Measurements from ENCODE around the gene KRTCAP2.
"Not testable (repeated sequence)": the region's sequence is repeated elsewhere in the genome, so short reads cannot be mapped to it uniquely, and the experiment has no call there.

Gene KRTCAP2

DNA sequence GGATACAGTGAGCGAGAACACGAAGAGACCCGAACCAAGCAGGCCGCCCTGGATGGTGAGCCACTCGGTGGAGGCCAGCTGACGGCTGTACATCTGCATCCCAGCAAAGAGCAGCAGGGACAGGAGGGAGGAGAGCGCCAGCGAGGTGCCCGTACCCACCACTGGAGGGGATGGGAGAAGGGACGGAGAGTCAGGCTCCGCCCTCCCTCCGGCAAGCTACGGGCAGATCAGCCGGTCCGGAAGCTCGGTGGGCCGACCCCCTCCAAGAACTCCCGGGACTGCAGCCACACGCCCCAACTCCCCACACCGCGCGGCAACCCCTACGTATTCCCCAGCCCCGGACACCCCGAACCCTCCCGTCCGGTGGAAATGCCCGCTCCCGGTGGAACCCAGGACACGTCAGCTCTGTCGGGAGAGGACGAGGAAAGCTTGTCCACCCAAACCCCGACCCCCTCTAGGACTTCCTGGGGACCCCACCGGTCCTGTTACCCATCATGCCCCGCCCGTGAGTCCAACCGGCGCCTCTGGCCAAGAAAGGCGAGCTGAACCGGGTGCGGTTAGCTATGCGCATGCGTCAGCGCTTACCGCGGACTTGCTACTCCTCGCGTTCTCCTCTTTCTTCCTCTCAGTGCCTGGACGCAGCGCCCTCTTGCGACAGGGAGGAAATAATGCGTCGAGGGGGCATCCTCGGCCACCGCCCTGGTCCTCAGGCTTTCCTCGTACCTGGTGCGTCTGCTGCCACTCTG, at the start of gene KRTCAP2:
Gene KRTCAP2 (minus strand): TSS at position 573 of the 746 bp plus-strand sequence. CDS start 80 bp downstream, at position 493.
- Histone ChIP-seq H3K9me3 (ENCODE audit: control insufficient read depth in 1 of 2, low read length in 2 of 2) (no peaks in the 10 kb centered on the region), H3K4me3 (ENCODE audit: low read depth in 1 of 2, low read length in 2 of 2) (peak within 1 kb of the TSS; percentile 84 to 96), H3K27ac (ENCODE audit: low read depth, low read length) (peak within 1 kb of the TSS; percentile 77), H3K9ac (ENCODE audit: low read depth in 1 of 2, low read length in 2 of 2) (peak within 1 kb of the TSS; percentile 88 to 96), H3K4me1 (ENCODE audit: control insufficient read depth in 1 of 2, insufficient read depth in 2 of 2, low read length in 2 of 2) (peaks cover 28 to 42% of the 10 kb centered on the region in 2 donors), H3K27me3 (ENCODE audit: control insufficient read depth in 1 of 2, insufficient read depth in 2 of 2, low read length in 2 of 2) (no peaks in the 10 kb centered on the region), H3K36me3 (ENCODE audit: control insufficient read depth in 1 of 2, insufficient read depth in 2 of 2, low read length in 2 of 2) (peaks cover 0 to 19% of the 10 kb centered on the region in 2 donors)

DNA sequence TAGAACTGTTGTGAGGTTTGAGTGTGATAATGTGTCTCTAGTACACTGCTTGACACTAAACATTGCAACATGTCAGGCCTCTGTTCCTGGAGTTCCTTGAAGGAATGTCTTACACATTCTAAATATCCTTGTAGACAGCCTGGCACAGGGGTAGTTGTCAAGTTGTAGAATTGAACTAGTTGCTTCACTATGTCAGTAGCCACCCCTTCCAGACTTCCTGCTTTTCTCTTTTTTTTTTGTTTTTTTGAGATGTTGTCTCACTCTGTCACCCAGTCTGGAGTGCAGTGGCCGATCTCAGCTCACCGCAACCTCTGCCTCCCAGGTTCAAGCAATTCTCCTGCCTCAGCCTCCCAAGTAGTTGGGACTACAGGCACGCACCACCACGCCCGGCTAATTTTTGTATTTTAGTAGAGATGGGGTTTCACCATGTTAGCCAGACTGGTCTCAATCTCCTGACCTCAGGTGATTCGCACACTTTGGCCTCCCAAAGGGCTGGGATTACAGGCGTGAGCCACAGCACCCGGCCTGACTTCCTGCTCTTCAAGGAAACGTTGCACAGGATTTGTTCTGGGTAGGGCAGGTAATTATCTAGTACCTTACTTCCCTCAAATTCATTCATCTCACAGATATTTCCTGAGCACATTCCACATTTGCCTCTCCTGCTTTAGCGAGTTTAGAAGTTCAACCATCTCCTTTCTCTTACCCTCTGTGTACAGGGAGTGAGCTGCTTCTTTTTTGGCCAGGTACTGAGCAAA, 47.3 kb upstream of the KRTCAP2 start:
- H3K36me3 ChIP-seq (ENCODE audit: control insufficient read depth in 1 of 2, insufficient read depth in 2 of 2, low read length in 2 of 2); H3K27me3 ChIP-seq (ENCODE audit: control insufficient read depth in 1 of 2, insufficient read depth in 2 of 2, low read length in 2 of 2); H3K9me3 ChIP-seq (ENCODE audit: control insufficient read depth in 1 of 2, low read length in 2 of 2); H3K9ac ChIP-seq (ENCODE audit: low read depth in 1 of 2, low read length in 2 of 2); H3K27ac ChIP-seq (ENCODE audit: low read depth, low read length); H3K4me3 ChIP-seq (ENCODE audit: low read depth in 1 of 2, low read length in 2 of 2): not testable (repeated sequence)
- peaks cover 10% of the 10 kb centered on the region in 2 donors for H3K4me1 ChIP-seq (ENCODE audit: control insufficient read depth in 1 of 2, insufficient read depth in 2 of 2, low read length in 2 of 2)

DNA sequence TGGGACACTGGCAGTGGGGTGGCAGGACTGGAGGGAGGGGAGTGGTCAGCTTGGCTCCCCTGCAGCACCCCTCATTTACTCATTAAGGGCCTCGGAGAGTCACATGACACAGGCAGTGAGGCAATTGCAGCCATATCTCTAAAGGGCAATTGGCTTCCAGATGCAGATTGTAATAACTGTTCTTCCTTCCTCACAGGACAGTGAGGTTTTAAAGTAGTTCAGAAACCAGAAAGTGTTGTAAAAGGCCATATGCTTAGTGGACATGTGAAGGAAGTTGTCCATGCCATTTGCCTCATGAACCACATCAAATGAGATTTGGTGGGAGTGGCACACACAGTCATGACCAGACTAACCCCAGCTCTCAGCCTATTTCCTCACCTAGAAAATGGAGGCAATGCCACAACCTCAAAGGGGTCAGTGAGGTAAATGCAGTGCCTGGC, 46.5 kb upstream of the KRTCAP2 start:
- peaks cover 10% of the 10 kb centered on the region in 2 donors for H3K4me1 ChIP-seq (ENCODE audit: control insufficient read depth in 1 of 2, insufficient read depth in 2 of 2, low read length in 2 of 2)
- H3K27me3 ChIP-seq (ENCODE audit: control insufficient read depth in 1 of 2, insufficient read depth in 2 of 2, low read length in 2 of 2) = no peaks in the 10 kb centered on the region
- H3K9me3 ChIP-seq (ENCODE audit: control insufficient read depth in 1 of 2, low read length in 2 of 2) = no peaks in the 10 kb centered on the region
- no peak overlapping the region for H3K9ac ChIP-seq (ENCODE audit: low read depth in 1 of 2, low read length in 2 of 2)
- H3K27ac ChIP-seq (ENCODE audit: low read depth, low read length) = no peak overlapping the region
- no peak overlapping the region for H3K4me3 ChIP-seq (ENCODE audit: low read depth in 1 of 2, low read length in 2 of 2)
- H3K36me3 ChIP-seq (ENCODE audit: control insufficient read depth in 1 of 2, insufficient read depth in 2 of 2, low read length in 2 of 2) = no peaks in the 10 kb centered on the region

DNA sequence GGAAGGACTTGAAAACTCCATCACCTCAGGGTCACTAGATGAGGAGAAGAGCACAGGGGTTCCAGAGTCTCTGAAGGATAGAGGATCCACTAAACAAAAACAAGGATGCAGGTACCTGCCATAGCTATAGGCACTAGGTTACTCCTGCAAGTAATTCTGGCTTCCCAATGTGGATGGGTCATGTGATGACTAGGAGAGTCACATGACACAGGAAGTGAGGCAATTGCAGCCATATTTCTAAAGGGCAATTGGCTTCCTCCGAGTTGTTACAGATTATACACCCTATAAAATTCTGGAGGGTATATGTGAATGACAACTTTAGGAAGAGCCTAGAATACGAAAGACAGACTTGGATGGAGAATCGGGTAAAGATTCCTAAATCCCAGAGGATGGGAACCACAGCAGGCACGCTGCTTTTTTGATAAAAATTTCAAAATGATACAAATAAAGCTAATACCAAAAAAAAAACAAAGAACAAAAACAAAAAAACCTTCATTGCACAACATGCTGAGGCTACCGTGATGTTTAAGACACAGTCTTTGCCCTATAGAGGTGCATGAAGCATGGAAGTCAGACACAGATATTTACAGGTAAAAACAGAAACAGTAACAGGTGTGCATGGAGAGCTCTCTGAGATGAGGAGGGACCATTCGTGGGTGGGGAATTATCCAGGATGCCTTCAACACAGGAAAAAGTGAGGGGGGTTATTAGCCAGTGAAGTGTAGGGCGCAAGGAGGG, 45.9 kb upstream of the KRTCAP2 start:
- Histone ChIP-seq H3K9me3 (ENCODE audit: control insufficient read depth in 1 of 2, low read length in 2 of 2) (no peaks in the 10 kb centered on the region), H3K27ac (ENCODE audit: low read depth, low read length) (no peak overlapping the region), H3K27me3 (ENCODE audit: control insufficient read depth in 1 of 2, insufficient read depth in 2 of 2, low read length in 2 of 2) (no peaks in the 10 kb centered on the region), H3K4me3 (ENCODE audit: low read depth in 1 of 2, low read length in 2 of 2) (peak overlapping the region in 1 of 2 donors; percentile 12), H3K4me1 (ENCODE audit: control insufficient read depth in 1 of 2, insufficient read depth in 2 of 2, low read length in 2 of 2) (peaks cover 10% of the 10 kb centered on the region in 2 donors), H3K9ac (ENCODE audit: low read depth in 1 of 2, low read length in 2 of 2) (no peak overlapping the region), H3K36me3 (ENCODE audit: control insufficient read depth in 1 of 2, insufficient read depth in 2 of 2, low read length in 2 of 2) (no peaks in the 10 kb centered on the region)

DNA sequence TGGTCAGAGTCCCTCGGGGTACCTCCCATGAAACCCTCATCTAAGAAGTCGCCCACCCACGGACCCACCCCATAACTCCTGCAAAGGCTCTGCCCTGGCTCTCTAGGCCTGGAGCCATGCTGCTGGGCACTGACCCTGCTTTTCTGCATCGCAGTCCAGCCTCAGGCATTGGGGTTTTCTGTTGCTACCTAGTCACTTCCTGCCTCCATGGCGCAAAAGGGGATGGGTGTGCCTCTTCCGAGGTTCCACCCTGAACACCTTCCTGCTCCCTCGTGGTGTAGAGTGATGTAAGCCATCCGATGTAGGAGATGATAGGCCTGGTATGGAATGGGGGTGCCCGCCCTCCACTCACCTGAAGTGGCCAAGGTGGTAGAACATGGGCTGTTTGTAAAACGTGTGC, 41.6 kb upstream of the KRTCAP2 start:
- peaks cover 10 to 11% of the 10 kb centered on the region in 2 donors for H3K4me1 ChIP-seq (ENCODE audit: control insufficient read depth in 1 of 2, insufficient read depth in 2 of 2, low read length in 2 of 2)
- not testable (repeated sequence) for H3K9me3 ChIP-seq (ENCODE audit: control insufficient read depth in 1 of 2, low read length in 2 of 2); H3K4me3 ChIP-seq (ENCODE audit: low read depth in 1 of 2, low read length in 2 of 2); H3K36me3 ChIP-seq (ENCODE audit: control insufficient read depth in 1 of 2, insufficient read depth in 2 of 2, low read length in 2 of 2); H3K27ac ChIP-seq (ENCODE audit: low read depth, low read length); H3K9ac ChIP-seq (ENCODE audit: low read depth in 1 of 2, low read length in 2 of 2); H3K27me3 ChIP-seq (ENCODE audit: control insufficient read depth in 1 of 2, insufficient read depth in 2 of 2, low read length in 2 of 2)

DNA sequence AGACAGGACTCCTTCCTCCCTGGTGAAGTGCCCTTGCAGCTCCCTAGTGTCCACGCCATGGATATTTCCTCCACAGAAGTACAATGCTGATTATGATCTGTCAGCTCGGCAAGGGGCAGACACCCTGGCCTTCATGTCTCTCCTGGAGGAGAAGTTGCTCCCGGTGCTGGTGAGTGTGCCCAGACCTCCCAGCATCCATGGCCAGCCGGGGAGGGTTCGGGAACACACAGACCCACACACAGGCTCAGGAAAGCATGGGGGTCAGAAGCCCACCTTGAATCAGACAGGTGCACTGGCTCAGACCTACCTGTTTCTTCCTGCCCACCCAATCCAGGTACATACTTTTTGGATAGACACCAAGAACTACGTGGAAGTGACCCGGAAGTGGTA, 38.9 kb upstream of the KRTCAP2 start:
- H3K4me1 ChIP-seq (ENCODE audit: control insufficient read depth in 1 of 2, insufficient read depth in 2 of 2, low read length in 2 of 2) = peaks cover 19 to 23% of the 10 kb centered on the region in 2 donors
- H3K9me3 ChIP-seq (ENCODE audit: control insufficient read depth in 1 of 2, low read length in 2 of 2); H3K4me3 ChIP-seq (ENCODE audit: low read depth in 1 of 2, low read length in 2 of 2); H3K36me3 ChIP-seq (ENCODE audit: control insufficient read depth in 1 of 2, insufficient read depth in 2 of 2, low read length in 2 of 2); H3K9ac ChIP-seq (ENCODE audit: low read depth in 1 of 2, low read length in 2 of 2); H3K27ac ChIP-seq (ENCODE audit: low read depth, low read length); H3K27me3 ChIP-seq (ENCODE audit: control insufficient read depth in 1 of 2, insufficient read depth in 2 of 2, low read length in 2 of 2): not testable (repeated sequence)

DNA sequence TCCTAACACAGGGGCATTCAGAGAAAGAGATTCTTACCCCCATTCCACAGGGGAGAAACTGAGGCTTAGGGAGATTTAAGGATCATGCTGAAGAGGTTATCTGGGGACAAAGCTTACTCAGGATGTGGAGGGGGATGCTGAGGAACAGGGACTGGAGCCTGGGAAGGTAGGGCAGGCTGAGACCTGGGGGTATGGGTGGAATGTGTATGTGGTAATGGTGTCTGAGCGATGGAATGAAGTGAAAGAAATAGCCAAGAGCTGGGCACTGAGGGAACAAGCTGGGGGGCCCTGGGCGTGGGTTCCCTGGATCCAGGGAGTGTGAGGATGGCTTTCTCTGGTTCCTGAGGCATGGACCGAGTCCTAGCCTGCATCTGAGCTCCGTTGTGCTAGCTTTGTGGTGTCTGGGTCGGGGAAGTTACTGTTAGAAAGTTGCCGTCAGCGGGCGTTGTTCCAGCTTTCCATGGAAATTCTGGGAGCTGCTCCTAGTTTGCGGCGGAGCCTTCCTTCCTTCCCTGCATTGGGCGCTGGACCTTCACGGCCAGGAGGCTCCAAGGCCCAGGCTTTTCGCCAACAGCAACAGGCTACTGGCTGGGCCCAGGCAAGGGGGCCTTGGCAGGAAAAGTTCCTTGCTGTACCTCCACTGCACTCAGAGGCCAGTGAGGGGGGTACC, 38.4 kb upstream of the KRTCAP2 start:
- H3K4me3 ChIP-seq (ENCODE audit: low read depth in 1 of 2, low read length in 2 of 2); H3K9me3 ChIP-seq (ENCODE audit: control insufficient read depth in 1 of 2, low read length in 2 of 2); H3K36me3 ChIP-seq (ENCODE audit: control insufficient read depth in 1 of 2, insufficient read depth in 2 of 2, low read length in 2 of 2); H3K9ac ChIP-seq (ENCODE audit: low read depth in 1 of 2, low read length in 2 of 2); H3K27me3 ChIP-seq (ENCODE audit: control insufficient read depth in 1 of 2, insufficient read depth in 2 of 2, low read length in 2 of 2); H3K27ac ChIP-seq (ENCODE audit: low read depth, low read length): not testable (repeated sequence)
- H3K4me1 ChIP-seq (ENCODE audit: control insufficient read depth in 1 of 2, insufficient read depth in 2 of 2, low read length in 2 of 2) = peaks cover 21 to 26% of the 10 kb centered on the region in 2 donors

DNA sequence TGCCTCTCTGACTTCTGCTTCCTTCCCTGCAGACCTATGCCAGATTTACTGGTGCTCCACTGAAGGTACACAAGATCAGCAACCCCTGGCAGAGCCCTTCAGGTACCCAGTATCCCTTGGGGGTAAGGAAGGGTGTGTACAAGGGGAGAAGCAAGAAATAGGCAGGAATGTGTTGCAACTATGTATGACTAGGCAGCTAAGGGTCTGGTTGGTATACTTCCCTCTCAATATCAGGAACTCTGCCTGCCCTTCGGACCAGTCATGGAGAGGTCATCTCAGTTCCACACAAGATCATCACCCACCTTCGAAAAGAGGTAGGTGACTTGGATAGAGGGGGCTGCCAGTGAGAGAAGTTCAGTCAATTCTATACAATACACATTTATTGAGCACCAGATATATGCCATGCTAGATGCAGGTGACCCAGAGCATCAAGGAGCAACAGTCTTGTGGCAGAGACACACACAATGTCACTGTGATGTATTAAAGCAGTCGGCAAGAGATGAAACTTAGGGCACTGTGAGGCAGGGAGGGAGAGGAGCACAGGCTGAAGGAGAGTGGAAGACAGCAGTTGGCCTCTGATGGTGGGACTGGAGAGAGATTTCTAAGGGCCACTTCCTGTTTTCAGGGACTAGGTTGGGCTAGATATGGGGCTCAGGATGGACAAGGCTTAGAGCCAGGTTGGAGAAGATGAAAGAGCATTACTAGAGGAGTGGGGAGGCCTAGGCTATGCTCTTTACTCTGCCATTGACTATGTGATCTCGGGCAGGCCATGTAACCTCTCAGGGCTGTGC, 37.4 kb upstream of the KRTCAP2 start:
- no peaks in the 10 kb centered on the region for H3K27me3 ChIP-seq (ENCODE audit: control insufficient read depth in 1 of 2, insufficient read depth in 2 of 2, low read length in 2 of 2)
- peaks cover 21 to 26% of the 10 kb centered on the region in 2 donors for H3K4me1 ChIP-seq (ENCODE audit: control insufficient read depth in 1 of 2, insufficient read depth in 2 of 2, low read length in 2 of 2)
- no peak overlapping the region for H3K9ac ChIP-seq (ENCODE audit: low read depth in 1 of 2, low read length in 2 of 2)
- H3K36me3 ChIP-seq (ENCODE audit: control insufficient read depth in 1 of 2, insufficient read depth in 2 of 2, low read length in 2 of 2) = peaks cover 0 to 4% of the 10 kb centered on the region in 2 donors
- H3K27ac ChIP-seq (ENCODE audit: low read depth, low read length) = no peak overlapping the region
- H3K9me3 ChIP-seq (ENCODE audit: control insufficient read depth in 1 of 2, low read length in 2 of 2) = no peaks in the 10 kb centered on the region
- H3K4me3 ChIP-seq (ENCODE audit: low read depth in 1 of 2, low read length in 2 of 2) = no peak overlapping the region

DNA sequence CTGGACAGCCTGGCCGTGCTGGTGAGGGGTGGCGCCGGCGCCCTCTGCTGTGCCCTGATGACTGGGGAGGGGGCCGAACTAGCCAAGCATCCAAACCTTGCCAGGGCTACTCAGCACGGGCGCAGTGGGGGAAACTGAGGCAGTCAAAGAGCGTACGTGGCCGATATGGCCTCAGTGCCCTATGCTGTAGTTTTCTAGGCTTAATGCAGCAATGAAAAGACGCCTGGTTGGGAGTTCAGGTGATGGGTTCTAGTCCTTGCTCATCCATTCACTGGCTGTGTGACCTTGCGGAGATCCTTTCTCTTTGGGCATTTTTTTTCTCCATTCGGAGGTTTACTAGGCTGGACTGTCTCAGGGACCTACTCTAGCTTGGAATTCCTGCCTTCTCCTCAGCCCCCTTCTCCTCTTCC, 36.2 kb upstream of the KRTCAP2 start:
- H3K27me3 ChIP-seq (ENCODE audit: control insufficient read depth in 1 of 2, insufficient read depth in 2 of 2, low read length in 2 of 2) = no peaks in the 10 kb centered on the region
- H3K9ac ChIP-seq (ENCODE audit: low read depth in 1 of 2, low read length in 2 of 2) = peak overlapping the region; percentile 69 to 85
- H3K9me3 ChIP-seq (ENCODE audit: control insufficient read depth in 1 of 2, low read length in 2 of 2) = no peaks in the 10 kb centered on the region
- H3K27ac ChIP-seq (ENCODE audit: low read depth, low read length) = peak overlapping the region; percentile 99
- peaks cover 21 to 26% of the 10 kb centered on the region in 2 donors for H3K4me1 ChIP-seq (ENCODE audit: control insufficient read depth in 1 of 2, insufficient read depth in 2 of 2, low read length in 2 of 2)
- H3K36me3 ChIP-seq (ENCODE audit: control insufficient read depth in 1 of 2, insufficient read depth in 2 of 2, low read length in 2 of 2) = peaks cover 0 to 4% of the 10 kb centered on the region in 2 donors
- H3K4me3 ChIP-seq (ENCODE audit: low read depth in 1 of 2, low read length in 2 of 2) = peak overlapping the region; percentile 84 to 91

Measured in duodenal mucosa (tissue), 2 donors.